ENCODE results near the gene INTS14.

The INTS14 gene

GRCh38 chr15:65610871-65611718, at the start of gene INTS14:
Gene INTS14, minus strand, starts transcription at chr15:65611131. Its CDS starts 3,751 bp downstream, at chr15:65607380.
- DNase-seq (ENCODE audit: low spot score): peak; percentile 95

GRCh38 chr15:65659502-65660052, 48.6 kb upstream of the INTS14 start:
- no peak for DNase-seq (ENCODE audit: low spot score)

- DNase-seq (ENCODE audit: low spot score): no peak
Observed at GRCh38 chr15:65655457-65655856, 44.5 kb upstream of the INTS14 start.

GRCh38 chr15:65655026-65655425, 44.1 kb upstream of the INTS14 start:
- DNase-seq (ENCODE audit: low spot score): no peak

- DNase-seq (ENCODE audit: low spot score): no peak
Observed at GRCh38 chr15:65653801-65654521, 43.0 kb upstream of the INTS14 start.

GRCh38 chr15:65653341-65653740, 42.4 kb upstream of the INTS14 start:
- no peak for DNase-seq (ENCODE audit: low spot score)

- no peak for DNase-seq (ENCODE audit: low spot score)
Observed at GRCh38 chr15:65651831-65652749, 41.2 kb upstream of the INTS14 start.

GRCh38 chr15:65651042-65651322, 40.1 kb upstream of the INTS14 start:
- DNase-seq (ENCODE audit: low spot score): no peak

- DNase-seq (ENCODE audit: low spot score): no peak
Observed at GRCh38 chr15:65650312-65651041, 39.5 kb upstream of the INTS14 start.

- no peak for DNase-seq (ENCODE audit: low spot score)
Observed at GRCh38 chr15:65646486-65646885, 35.6 kb upstream of the INTS14 start.

- DNase-seq (ENCODE audit: low spot score): no peak
Observed at GRCh38 chr15:65645392-65645791, 34.5 kb upstream of the INTS14 start.

- no peak for DNase-seq (ENCODE audit: low spot score)
Observed at GRCh38 chr15:65644282-65644681, 33.4 kb upstream of the INTS14 start.

- no peak for DNase-seq (ENCODE audit: low spot score)
Observed at GRCh38 chr15:65642594-65642993, 31.7 kb upstream of the INTS14 start.

GRCh38 chr15:65641768-65642475, 31.0 kb upstream of the INTS14 start:
- DNase-seq (ENCODE audit: low spot score): no peak

- no peak for DNase-seq (ENCODE audit: low spot score)
Observed at GRCh38 chr15:65639509-65639908, 28.6 kb upstream of the INTS14 start.

GRCh38 chr15:65638681-65639089, 27.8 kb upstream of the INTS14 start:
- peak; percentile 79 for DNase-seq (ENCODE audit: low spot score)

GRCh38 chr15:65638109-65638508, 27.2 kb upstream of the INTS14 start:
- DNase-seq (ENCODE audit: low spot score): no peak

GRCh38 chr15:65634356-65634755, 23.4 kb upstream of the INTS14 start:
- no peak for DNase-seq (ENCODE audit: low spot score)

- DNase-seq (ENCODE audit: low spot score): no peak
Observed at GRCh38 chr15:65633752-65634151, 22.8 kb upstream of the INTS14 start.

- DNase-seq (ENCODE audit: low spot score): no peak
Observed at GRCh38 chr15:65632780-65633375, 21.9 kb upstream of the INTS14 start.

All from HuH-7.5 (cell line).